Thyroid gland (tissue), 4 donors: ENCODE results near the gene BATF. TPM values are rescaled to one million over a fixed set of nuclear protein-coding genes. Genes with fewer than 3 reads are reported as not detected.

Experiments
- DNase-seq, 2 donors: peaks; one replicate each; pipeline ENCODE4 v3.0.0-alpha.2; 2019
- H3K27ac ChIP-seq, 3 donors: fragments of 200-600 bp; sonication (generic); 1 replicate in 2 of 3; 2 replicates in 1 of 3; pipeline ENCODE4 v1.5.1; 2016 to 2019; ENCODE audit warnings: mild to moderate bottlenecking in 1 of 3, moderate library complexity in 1 of 3
- H3K27me3 ChIP-seq: fragments of 200-600 bp; sonication (generic); one replicate; pipeline ENCODE4 v1.5.1; 2019
- H3K36me3 ChIP-seq, 2 donors: fragments of 200-600 bp; sonication (generic); one replicate each; pipeline ENCODE4 v1.5.1; 2016 to 2019
- H3K4me1 ChIP-seq, 2 donors: fragments of 200-600 bp; sonication (generic); one replicate each; pipeline ENCODE4 v1.5.1; 2017 to 2019
- H3K4me3 ChIP-seq, 3 donors: fragments of 200-600 bp; sonication (generic); replicated peaks in 1 of 3; 1 replicate in 2 of 3; 2 replicates in 1 of 3; pipeline ENCODE4 v1.5.1; 2016; ENCODE audit warnings: mild to moderate bottlenecking in 1 of 3
- H3K9me3 ChIP-seq: fragments of 200-600 bp; sonication (generic); one replicate; pipeline ENCODE4 v1.5.1; 2017
- POLR2A ChIP-seq, 2 donors: fragments of 450-650 bp; IDR thresholded peaks; one replicate each; pipeline ENCODE4 v1.6.1; 2017; ENCODE audit warnings: antibody characterized with exemption in 2 of 2, mild to moderate bottlenecking in 2 of 2, moderate library complexity in 1 of 2
- WGBS, 2 donors: methylation state at CpG; one replicate each; pipeline ENCODE4 v1.1.5; 2017; 5-methylcytosine and 5-hydroxymethylcytosine counted together
- intact Hi-C: fragments of 100-400 bp; cut with DNase I; formaldehyde crosslinking; loops from one replicate; pipeline ENCODE4 v1.15.1; 2023
- total RNA-seq, 4 donors: library from RNA; depleted of rRNA; stranded (reverse); fragments of >200 nt; gene quantifications; one replicate each; pipeline ENCODE4 v1.2.3, GENCODE V29; 2016
- TF ChIP-seq, protein P1 (sequence below), 6 experiments: fragments of 200-600 bp in 3 of 6; fragments of 450-650 bp in 3 of 6; sonication (generic) in 3 of 6; IDR thresholded peaks; one replicate each; pipeline ENCODE4 v1.5.1; 2016 to 2019; ENCODE audit warnings: antibody characterized with exemption in 6 of 6, mild to moderate bottlenecking in 2 of 6, inconsistent platforms in 1 of 6, moderate library complexity in 1 of 6

The BATF gene
- total RNA-seq, 4 donors from 2014 or later = 1.6 to 6.6 (median 4.9) TPM; not detected in 1

DNA sequence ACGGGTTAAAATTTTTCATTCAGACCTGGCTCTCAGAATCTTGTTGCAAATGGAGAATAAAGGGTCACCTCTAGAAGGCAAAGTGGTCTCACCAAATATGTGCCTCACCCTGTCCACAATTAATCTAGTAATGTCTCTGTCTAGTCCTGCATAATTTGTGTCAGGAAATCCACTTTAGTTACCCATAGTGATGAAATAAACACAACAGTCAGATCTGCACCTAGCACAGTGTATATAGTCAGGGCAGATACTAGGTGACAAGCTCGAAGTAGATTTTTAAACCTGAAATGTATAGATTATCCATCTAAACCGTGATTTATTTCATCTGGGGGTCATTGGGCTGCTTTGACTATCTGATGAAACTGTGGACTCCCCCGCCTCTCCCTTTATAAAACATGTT is 40.2 kb downstream of the BATF start:
- Histone ChIP-seq H3K27ac (no peak overlapping the region), H3K27me3 (no peaks in the 10 kb centered on the region), H3K4me1 (peaks cover 4 to 14% of the 10 kb centered on the region in 2 donors), H3K4me3 (no peak overlapping the region), H3K36me3 (no peaks in the 10 kb centered on the region), H3K9me3 (no peaks in the 10 kb centered on the region)
- DNase-seq = no peak
- intact Hi-C loops = loop anchor here (5.0 to 10.0 kb wide), 2 partner anchors 48 to 255 kb away; no protein-coding TSS in a partner anchor
- WGBS, 2 donors = 74 to 83% methylated on average over 4 of the region's 4 CpGs
- TF ChIP-seq, protein P1, sequence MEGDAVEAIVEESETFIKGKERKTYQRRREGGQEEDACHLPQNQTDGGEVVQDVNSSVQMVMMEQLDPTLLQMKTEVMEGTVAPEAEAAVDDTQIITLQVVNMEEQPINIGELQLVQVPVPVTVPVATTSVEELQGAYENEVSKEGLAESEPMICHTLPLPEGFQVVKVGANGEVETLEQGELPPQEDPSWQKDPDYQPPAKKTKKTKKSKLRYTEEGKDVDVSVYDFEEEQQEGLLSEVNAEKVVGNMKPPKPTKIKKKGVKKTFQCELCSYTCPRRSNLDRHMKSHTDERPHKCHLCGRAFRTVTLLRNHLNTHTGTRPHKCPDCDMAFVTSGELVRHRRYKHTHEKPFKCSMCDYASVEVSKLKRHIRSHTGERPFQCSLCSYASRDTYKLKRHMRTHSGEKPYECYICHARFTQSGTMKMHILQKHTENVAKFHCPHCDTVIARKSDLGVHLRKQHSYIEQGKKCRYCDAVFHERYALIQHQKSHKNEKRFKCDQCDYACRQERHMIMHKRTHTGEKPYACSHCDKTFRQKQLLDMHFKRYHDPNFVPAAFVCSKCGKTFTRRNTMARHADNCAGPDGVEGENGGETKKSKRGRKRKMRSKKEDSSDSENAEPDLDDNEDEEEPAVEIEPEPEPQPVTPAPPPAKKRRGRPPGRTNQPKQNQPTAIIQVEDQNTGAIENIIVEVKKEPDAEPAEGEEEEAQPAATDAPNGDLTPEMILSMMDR (IDR thresholded peaks at IDR 0.05) = no peak
- no peak for TF ChIP-seq POLR2A (IDR thresholded peaks at IDR 0.05)

DNA sequence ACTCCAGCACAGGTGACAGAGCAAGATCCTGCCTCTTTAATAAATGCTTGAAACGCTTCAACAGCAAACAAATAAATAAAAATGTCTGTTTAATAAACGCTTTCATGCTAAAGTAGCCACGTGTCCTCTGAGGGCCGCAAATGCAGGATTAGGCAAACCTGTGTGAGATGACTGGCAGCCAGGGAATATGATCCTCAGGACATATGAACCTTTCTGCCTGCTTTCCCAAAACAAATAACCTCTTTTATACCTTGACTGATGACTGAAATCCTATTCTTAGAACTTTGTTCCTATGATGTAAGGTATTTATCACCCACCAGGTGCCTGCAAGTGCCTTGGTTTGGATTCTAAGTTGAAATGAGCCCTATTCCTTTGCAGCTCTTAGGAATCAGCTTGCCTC is 41.7 kb downstream of the BATF start:
- WGBS, 2 donors = 83 to 85% methylated on average over 4 of the region's 4 CpGs
- TF ChIP-seq, protein P1 (IDR thresholded peaks at IDR 0.05) = no peak
- no peak for TF ChIP-seq POLR2A (IDR thresholded peaks at IDR 0.05)
- Histone ChIP-seq H3K4me1 (peaks cover 4 to 14% of the 10 kb centered on the region in 2 donors), H3K27ac (no peak overlapping the region), H3K27me3 (no peaks in the 10 kb centered on the region), H3K9me3 (no peaks in the 10 kb centered on the region), H3K4me3 (no peak overlapping the region), H3K36me3 (no peaks in the 10 kb centered on the region)
- intact Hi-C loops = loop anchor here (5.0 to 10.0 kb wide), 2 partner anchors 49 to 257 kb away; no protein-coding TSS in a partner anchor
- no peak for DNase-seq

DNA sequence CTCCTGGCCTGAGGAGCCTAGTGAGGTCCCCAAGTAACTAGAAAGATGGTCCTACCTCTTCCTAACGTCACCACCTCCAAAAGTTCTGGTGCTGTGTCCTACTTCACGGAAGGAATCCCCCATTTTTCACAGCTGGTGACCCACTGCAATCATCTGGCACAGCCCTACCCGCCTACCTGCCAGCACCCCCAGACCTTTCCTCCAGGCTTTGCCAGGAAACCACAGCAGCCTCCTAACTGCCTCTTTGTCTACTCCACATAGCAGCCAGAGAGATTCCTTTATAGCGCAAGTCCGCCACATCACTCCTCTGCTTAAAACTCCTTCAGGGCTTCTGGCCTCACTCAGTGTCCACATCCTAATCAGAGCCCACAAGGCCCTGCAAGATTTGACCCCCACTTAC is 42.8 kb downstream of the BATF start:
- H3K9me3 ChIP-seq = no peaks in the 10 kb centered on the region

DNA sequence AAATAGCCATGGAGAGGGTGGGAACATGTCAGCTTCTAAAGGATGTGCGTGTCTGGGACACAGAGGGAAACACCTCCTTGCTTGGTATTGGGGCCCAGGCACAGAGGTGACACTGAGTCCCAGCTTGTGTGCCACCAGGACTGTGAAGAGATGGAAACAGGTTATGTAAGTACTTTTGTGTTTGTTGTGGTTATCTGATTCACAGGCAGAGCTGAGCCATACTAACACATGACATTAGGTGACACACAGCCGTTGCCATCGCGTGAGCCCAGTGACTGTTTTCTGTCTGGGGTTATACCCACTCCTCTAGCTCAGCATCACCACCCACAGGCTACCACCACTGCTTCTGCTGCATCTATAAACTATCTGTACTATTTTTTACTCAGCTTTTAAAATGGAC is 44.1 kb downstream of the BATF start:
- 76 to 78% methylated on average over 4 of the region's 4 CpGs for WGBS, 2 donors
- Histone ChIP-seq H3K27me3 (no peaks in the 10 kb centered on the region), H3K9me3 (no peaks in the 10 kb centered on the region), H3K4me3 (no peak overlapping the region), H3K27ac (no peak overlapping the region), H3K36me3 (no peaks in the 10 kb centered on the region), H3K4me1 (no peaks in the 10 kb centered on the region)
- no peak for DNase-seq
- intact Hi-C loops = loop anchor here (10.0 kb wide), 1 partner anchor 52 kb away; no protein-coding TSS in a partner anchor
- no peak for TF ChIP-seq POLR2A (IDR thresholded peaks at IDR 0.05)
- TF ChIP-seq, protein P1 (IDR thresholded peaks at IDR 0.05) = no peak

More for the DNA sequence above, 42.8 kb downstream of the BATF start:
- TF ChIP-seq POLR2A (IDR thresholded peaks at IDR 0.05) = no peak
- TF ChIP-seq, protein P1 (IDR thresholded peaks at IDR 0.05) = no peak
- intact Hi-C loops = loop anchor here (10.0 kb wide), 1 partner anchor 50 kb away; no protein-coding TSS in a partner anchor
- Histone ChIP-seq H3K36me3 (no peaks in the 10 kb centered on the region), H3K4me3 (no peak overlapping the region), H3K27me3 (no peaks in the 10 kb centered on the region), H3K4me1 (peaks cover 4 to 8% of the 10 kb centered on the region in 2 donors), H3K27ac (no peak overlapping the region)
- no peak for DNase-seq
- 94 to 96% methylated on average over 5 of the region's 5 CpGs for WGBS, 2 donors

DNA sequence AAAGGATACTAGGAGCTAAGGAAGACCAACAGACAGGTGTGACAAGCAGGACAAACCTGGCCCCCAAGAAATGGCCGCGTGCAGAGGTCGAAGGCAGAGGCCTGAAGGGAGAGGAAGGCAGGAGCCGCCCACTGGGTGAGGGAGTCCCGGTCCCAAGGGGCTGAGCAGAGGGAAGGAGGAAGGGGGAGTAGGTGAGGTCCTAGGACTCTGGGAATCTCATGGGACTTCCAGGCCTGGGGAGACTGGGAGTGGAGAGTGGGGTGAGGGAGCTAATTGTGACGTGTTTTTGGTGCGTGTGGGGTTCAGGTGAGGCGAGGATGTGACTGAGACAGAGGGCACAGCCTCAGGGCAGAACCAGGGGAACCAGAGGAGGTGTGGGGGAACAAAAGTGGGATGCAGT is 44.5 kb downstream of the BATF start:
- no peak for DNase-seq
- Histone ChIP-seq H3K4me1 (no peaks in the 10 kb centered on the region), H3K27ac (no peak overlapping the region), H3K27me3 (no peaks in the 10 kb centered on the region), H3K36me3 (no peaks in the 10 kb centered on the region), H3K9me3 (no peaks in the 10 kb centered on the region), H3K4me3 (no peak overlapping the region)
- TF ChIP-seq POLR2A (IDR thresholded peaks at IDR 0.05) = no peak
- TF ChIP-seq, protein P1 (IDR thresholded peaks at IDR 0.05) = no peak
- intact Hi-C loops = loop anchor here (10.0 kb wide), 1 partner anchor 52 kb away; no protein-coding TSS in a partner anchor
- WGBS, 2 donors = 76 to 82% methylated on average over 8 of the region's 8 CpGs
